GM19328 (cell line): ENCODE measurements around the gene FGGY.

ENCODE experiments used
- ATAC-seq: cut with Tn5 transposase; IDR thresholded peaks from one replicate; pipeline ENCODE4 v1.9.1; 2021; ENCODE audit warnings: mild to moderate bottlenecking, moderate library complexity; ENCODE audit not compliant: unreplicated experiment

FGGY gene

DNA sequence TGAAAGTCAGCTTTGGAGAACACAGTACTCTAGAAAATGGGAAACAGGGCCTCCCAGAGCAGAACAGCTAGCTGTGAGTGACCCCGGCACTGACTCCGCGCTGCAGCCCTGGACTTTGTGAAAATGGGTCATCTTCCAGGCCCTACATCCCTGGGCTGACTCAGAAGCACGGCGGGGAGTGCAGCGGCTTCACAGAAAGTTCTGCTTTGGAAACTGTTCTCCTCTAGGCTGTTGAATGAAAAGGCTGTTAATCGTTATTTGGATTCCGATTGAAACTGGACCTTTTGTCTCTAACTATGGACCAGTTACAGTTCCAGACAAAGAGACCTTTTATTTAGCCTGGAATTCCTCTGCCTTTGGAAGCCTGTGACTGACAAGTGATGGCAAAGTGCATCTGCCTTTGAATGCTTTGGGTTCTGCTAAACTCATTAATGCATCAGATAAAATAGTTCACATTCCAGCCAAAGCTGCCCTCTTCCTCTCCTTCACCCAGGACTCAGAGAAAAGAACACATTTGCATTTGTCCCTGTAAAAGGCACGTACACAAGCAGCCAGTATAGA, 372.9 kb downstream of the FGGY start:
- no peak for ATAC-seq

- ATAC-seq, result no peak
Observed at GRCh38 chr1:59670662-59671061, 373.8 kb downstream of the FGGY start.

- no peak for ATAC-seq
Observed at GRCh38 chr1:59671066-59671952, 374.4 kb downstream of the FGGY start.

GRCh38 chr1:59671953-59672305, 375.0 kb downstream of the FGGY start:
- ATAC-seq, result no peak

DNA sequence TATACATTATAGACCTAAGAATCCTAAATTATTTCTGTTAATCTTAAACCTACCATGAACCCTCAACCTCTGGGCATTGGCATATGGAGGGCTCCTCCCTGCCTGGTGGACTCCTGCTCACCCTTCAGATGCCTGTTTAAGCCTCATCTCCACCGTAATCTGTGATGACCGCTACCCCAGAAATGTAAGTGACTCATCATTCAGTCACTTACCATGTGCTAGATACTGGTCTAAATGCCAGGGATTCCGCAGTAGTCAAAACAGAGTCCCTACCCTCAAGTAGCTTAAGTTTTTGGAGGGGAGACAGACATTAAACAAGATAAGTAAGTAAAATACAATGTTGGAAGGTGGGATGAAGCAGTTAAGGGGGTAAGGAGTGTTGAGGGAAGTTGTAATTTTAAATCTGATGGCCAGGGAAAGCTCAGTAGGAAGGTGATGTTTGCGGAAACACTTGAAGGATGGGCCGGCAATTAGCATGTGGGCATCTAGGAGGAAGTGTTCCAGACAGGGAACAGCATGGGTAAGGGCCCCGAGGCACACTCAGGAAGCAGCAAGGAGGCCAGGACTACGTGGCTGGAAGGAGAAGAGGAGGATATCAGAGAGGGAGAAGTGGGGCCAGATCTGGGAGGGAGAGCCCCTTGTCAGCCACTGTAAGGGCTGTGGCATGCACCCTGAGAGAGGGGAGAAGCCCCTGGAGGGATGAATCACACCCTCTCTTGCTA, 376.1 kb downstream of the FGGY start:
- no peak for ATAC-seq

GRCh38 chr1:59673573-59674450, 376.9 kb downstream of the FGGY start:
- no peak for ATAC-seq

- no peak for ATAC-seq
Observed at GRCh38 chr1:59674595-59674994, 377.7 kb downstream of the FGGY start.

DNA sequence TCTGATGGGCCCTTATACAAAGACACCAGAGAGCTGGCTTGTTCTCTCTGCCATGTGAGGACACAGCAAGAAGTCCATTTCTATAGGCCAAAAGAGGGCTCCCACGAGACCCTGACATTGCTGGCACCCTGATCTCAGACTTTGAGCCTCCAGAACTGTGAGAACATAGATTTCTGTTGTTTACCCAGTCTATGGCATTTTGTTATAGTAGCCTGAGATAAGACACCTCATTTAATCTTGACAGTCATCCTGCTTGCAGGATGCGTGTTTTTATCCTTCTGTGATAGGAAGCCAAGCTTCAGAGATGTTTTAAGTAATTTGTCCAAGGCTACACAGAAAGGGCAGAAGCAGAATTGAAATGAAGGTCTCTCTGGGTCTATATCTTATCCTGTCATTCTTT, 379.0 kb downstream of the FGGY start:
- no peak for ATAC-seq

DNA sequence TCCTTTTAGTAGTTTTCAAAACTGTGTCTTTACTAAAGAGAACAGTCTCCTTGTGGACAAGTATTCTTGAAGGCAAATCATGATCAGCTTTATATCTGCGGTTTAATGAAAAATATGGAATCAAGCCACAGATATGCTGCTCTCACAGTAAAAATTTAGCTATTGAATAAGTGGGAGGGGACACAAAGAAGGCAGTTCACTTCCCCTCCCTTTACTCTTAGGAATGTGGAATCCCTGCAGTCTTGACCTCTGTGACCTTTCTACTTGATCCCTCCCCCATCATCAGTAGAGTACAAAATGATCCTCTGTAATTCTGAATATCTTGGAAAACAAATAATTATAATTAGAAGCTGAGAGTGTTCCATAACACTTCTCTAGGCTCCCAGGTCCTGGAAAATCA, 381.1 kb downstream of the FGGY start:
- no peak for ATAC-seq

DNA sequence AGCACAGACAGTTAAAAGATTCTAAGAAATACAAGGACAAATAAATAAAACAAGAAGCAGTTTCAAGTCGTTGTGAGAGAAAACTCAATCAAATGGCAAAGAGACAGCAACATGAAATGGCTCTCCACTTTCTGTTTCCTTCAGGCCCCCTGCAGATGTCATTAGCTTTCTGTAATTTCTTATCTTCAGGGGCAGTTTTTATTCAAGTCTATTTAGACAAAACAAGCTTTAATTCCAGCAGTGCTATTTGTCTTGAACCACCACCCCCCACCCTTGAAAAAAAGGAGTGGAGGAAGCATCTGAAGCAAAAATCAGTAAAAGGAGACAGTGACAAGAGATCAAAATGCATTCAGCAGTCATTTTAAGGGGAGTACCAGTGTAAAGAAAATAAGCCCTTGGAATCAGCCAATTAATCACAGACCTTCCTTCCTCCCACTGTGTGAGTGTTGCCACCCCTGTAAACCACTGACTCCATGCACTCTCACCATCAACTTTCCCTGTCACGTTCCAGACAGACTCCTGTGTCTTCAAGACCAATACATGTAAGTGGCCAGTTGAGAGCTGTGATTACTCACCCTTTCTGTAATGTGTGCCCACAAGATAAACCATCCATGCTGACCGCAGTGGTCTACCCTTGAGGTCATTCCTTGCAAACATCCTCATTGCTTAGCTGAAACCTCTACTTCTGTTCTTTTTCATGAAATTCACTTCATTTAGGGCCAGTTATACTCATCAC, 381.8 kb downstream of the FGGY start:
- ATAC-seq, result no peak

DNA sequence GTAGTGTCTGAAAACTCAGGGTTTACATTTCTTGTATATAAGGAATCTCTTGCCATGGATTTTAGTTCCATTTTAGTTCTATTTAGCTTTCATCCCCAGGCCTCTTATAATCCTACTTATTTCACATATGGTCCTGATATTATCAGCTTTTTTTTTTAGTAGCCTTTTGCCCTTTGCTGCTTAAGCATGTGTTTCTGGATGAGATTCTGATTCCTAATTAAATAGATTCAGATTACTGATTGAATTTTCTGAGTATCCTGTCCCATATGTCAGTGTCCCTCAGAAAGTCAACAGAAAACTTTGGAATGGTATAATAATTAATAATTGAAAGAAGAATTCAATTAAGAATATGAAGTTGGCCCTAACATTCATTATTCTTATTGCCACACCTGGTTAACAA, 383.1 kb downstream of the FGGY start:
- no peak for ATAC-seq

- no peak for ATAC-seq
Observed at GRCh38 chr1:59682396-59683080, 385.6 kb downstream of the FGGY start.

DNA sequence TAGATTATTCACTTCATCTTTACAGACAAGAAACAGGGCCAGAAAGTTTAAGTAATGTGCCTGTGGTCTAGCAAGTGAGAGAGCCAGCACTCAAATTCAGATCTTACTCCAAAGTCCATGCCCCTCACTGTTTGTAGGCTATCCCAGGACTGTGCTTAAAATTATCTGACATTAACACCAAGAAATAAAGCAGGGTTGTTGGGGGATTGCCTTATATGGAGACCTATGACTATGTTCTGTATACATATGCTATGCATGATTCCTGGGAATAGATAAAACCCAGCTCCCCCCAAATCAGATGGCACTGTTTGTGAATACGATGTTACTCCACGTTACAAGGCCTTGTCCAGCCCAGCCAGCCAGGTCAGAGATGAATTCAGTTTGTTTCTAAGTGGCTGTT, 386.3 kb downstream of the FGGY start:
- ATAC-seq, result no peak

- ATAC-seq, result no peak
Observed at GRCh38 chr1:59684698-59685097, 387.8 kb downstream of the FGGY start.

- ATAC-seq, result no peak
Observed at GRCh38 chr1:59685101-59685500, 388.2 kb downstream of the FGGY start.

DNA sequence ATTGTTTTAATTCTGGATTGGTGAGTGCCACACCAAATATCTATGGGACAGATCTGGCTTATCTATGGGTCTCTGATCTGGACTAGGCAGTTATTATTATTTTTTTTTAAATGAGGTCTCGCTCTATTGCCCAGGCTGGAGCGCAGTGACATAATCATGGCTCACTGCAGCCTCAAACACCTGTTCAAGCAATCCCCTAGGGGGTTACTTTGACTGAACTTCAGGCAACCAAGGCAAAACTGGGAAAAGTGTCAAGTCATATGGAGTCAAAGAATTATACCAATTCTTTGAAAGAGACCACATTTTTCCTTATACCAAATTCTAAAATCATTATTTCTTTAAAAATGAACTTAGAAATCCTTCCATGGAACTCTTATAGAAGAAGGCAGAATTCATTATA, 388.8 kb downstream of the FGGY start:
- ATAC-seq, result no peak

- no peak for ATAC-seq
Observed at GRCh38 chr1:59686170-59686569, 389.3 kb downstream of the FGGY start.

DNA sequence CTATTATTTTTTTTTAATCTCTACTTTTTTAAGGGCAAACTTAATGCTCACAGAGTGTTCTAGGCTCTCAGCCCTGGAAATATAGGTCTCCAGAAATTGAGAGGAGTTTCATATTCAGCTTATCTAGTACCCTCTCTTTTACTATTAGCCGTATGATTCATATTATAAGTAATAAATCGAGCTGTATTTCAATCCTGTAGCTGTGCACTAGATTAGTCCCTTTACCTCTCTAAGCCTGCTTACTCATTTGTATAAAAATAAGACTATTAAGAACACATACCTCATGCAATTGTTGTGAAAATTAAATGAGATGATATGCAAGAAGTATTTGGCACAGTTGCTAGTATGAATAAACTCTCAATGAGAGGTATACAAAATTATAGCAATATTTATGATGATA, 389.7 kb downstream of the FGGY start:
- no peak for ATAC-seq

DNA sequence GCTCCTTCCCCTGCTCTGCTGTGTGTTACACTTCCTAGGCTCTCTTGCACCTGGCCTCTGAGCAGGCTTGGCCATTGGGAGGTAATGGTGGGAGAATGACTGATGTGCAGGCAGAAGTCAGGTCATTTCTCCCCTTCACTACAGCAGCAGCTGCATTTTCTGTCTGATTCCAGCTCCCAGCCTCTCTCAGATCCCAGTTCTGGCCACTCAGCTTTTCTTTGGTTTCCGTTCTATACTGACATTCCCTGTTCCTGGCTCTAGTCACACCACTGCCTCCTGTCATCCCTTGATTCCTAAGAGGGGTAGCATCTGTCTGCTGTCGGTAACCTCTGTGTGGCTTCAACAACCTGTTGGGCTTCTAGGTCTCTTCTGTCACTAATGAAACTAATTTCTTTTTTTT, 390.2 kb downstream of the FGGY start:
- ATAC-seq, result no peak

- ATAC-seq, result no peak
Observed at GRCh38 chr1:59688976-59689375, 392.1 kb downstream of the FGGY start.
